ENCODE results near the gene FGF14. TPM values are rescaled to one million over a fixed set of nuclear protein-coding genes. Genes with fewer than 3 reads are reported as not detected.

FGF14 gene
- total RNA-seq, 1 experiment from 2014 or later = 0.02 TPM

DNA sequence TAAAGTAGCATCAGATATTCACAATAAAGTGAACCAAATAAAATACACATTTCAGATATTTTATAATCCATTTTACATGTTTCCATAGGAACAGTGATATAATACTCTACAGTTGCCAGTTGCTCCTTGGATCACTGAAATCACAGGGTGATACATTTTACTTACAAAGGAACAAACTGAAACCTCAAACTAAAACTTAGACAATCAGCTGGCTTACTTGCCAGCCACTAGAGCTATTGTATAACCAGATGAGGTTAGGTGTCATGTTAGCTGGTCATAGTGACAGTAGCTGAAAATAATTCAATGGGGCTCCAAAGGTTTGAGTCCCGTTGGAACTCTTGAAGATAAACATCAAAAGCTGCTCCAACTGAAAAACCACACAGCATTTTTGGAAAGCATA, 674.7 kb downstream of the FGF14 start:
- no peak overlapping the region for H3K27ac ChIP-seq
- no peak for DNase-seq
- no peaks in the 10 kb centered on the region for H3K4me1 ChIP-seq
- H3K4me3 ChIP-seq = no peak overlapping the region
- no peaks in the 10 kb centered on the region for H3K9me3 ChIP-seq (replicated peaks)
- no peaks in the 10 kb centered on the region for H3K36me3 ChIP-seq
- H3K27me3 ChIP-seq = no peaks in the 10 kb centered on the region

- no peak overlapping the region for H3K27ac ChIP-seq
- DNase-seq = no peak
- no peaks in the 10 kb centered on the region for H3K4me1 ChIP-seq
- no peaks in the 10 kb centered on the region for H3K36me3 ChIP-seq
- H3K27me3 ChIP-seq = no peaks in the 10 kb centered on the region
- H3K4me3 ChIP-seq = no peak overlapping the region
- no peaks in the 10 kb centered on the region for H3K9me3 ChIP-seq (replicated peaks)
Observed at GRCh38 chr13:101726681-101727080, 675.2 kb downstream of the FGF14 start.

DNA sequence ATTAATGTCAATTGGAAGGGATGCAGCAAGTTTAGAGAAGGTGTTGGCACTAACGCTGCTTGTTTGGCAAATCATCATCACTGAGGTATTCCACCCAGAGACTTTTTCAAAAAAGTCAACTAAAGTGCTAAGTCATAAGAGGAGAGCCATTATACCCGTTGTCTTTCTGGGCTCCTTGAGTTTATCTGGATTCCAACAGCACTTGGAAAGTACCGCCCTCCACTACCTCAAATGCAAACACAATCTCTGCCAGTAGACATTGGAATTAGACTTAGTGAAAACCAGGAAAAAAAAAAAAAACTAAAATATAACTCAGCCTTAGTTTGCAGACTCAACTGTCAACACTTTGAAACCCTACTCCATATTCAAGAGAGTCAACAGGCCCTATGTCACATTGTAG, 683.4 kb downstream of the FGF14 start:
- Histone ChIP-seq H3K9me3 (replicated peaks) (no peaks in the 10 kb centered on the region), H3K4me3 (no peak overlapping the region), H3K4me1 (no peaks in the 10 kb centered on the region), H3K27ac (no peak overlapping the region), H3K27me3 (no peaks in the 10 kb centered on the region), H3K36me3 (no peaks in the 10 kb centered on the region)
- DNase-seq = no peak

DNA sequence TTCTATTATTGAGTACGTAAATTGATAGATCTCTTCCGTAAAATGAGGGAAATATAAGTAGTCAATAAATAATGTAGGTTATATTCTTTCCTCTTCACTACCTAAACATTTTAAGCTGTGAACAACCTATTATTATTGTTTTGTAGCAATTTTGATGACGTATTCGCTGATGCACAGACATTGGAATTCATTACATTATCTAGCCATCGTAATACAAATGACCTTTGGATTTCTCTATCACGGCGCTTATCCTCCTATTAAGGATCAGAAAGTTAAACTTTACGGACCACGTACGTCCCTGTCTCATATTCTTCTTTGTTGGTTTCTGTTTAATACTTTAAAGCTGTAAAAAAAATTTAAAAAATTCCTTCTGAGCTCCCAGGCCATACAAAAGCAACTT, 684.5 kb downstream of the FGF14 start:
- Histone ChIP-seq H3K4me3 (no peak overlapping the region), H3K27ac (no peak overlapping the region)
- DNase-seq = no peak

DNA sequence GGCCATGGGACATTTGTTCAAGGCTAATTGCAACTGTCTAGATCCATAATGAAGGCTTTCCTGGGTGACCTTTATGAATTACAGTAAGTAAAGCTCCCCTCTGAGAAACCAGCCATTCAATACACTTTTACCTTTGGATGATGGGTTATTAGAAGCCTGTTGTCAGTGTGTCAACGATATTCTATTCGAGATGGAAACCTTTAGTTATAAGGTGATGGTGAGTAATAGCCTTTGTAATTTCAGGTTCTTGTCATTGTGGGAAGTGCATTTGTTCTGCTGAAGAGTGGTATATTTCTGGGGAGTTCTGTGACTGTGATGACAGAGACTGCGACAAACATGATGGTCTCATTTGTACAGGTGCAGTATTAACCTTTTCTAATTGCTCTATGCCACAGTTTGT, 687.7 kb downstream of the FGF14 start:
- no peaks in the 10 kb centered on the region for H3K27me3 ChIP-seq
- no peaks in the 10 kb centered on the region for H3K9me3 ChIP-seq (replicated peaks)
- H3K36me3 ChIP-seq = no peaks in the 10 kb centered on the region
- no peaks in the 10 kb centered on the region for H3K4me1 ChIP-seq
- H3K27ac ChIP-seq = no peak overlapping the region
- DNase-seq = no peak
- no peak overlapping the region for H3K4me3 ChIP-seq

More for the DNA sequence above, 684.5 kb downstream of the FGF14 start:
- no peaks in the 10 kb centered on the region for H3K27me3 ChIP-seq
- H3K9me3 ChIP-seq (replicated peaks) = no peaks in the 10 kb centered on the region
- no peaks in the 10 kb centered on the region for H3K4me1 ChIP-seq
- no peaks in the 10 kb centered on the region for H3K36me3 ChIP-seq

GRCh38 chr13:101712026-101712348, 689.9 kb downstream of the FGF14 start:
- Histone ChIP-seq H3K27me3 (no peaks in the 10 kb centered on the region), H3K4me1 (peaks cover 1% of the 10 kb centered on the region; the same call in 1 of the 2 replicates), H3K4me3 (no peak overlapping the region), H3K36me3 (no peaks in the 10 kb centered on the region), H3K27ac (no peak overlapping the region), H3K9me3 (replicated peaks) (no peaks in the 10 kb centered on the region)
- DNase-seq = no peak

- H3K9me3 ChIP-seq (replicated peaks) = no peaks in the 10 kb centered on the region
- no peaks in the 10 kb centered on the region for H3K36me3 ChIP-seq
- H3K4me3 ChIP-seq = no peak overlapping the region
- no peaks in the 10 kb centered on the region for H3K27me3 ChIP-seq
- H3K27ac ChIP-seq = no peak overlapping the region
- DNase-seq = peak in 1 of 2 experiments; percentile 4
- H3K4me1 ChIP-seq = peaks cover 3% of the 10 kb centered on the region; the same call in 1 of the 2 replicates
Observed at GRCh38 chr13:101711307-101712025, 690.4 kb downstream of the FGF14 start.

GRCh38 chr13:101709952-101710351, 691.9 kb downstream of the FGF14 start:
- H3K36me3 ChIP-seq = no peaks in the 10 kb centered on the region
- no peak overlapping the region for H3K27ac ChIP-seq
- no peaks in the 10 kb centered on the region for H3K27me3 ChIP-seq
- H3K4me1 ChIP-seq = peaks cover 7% of the 10 kb centered on the region
- no peak overlapping the region for H3K4me3 ChIP-seq
- no peak for DNase-seq
- H3K9me3 ChIP-seq (replicated peaks) = no peaks in the 10 kb centered on the region

DNA sequence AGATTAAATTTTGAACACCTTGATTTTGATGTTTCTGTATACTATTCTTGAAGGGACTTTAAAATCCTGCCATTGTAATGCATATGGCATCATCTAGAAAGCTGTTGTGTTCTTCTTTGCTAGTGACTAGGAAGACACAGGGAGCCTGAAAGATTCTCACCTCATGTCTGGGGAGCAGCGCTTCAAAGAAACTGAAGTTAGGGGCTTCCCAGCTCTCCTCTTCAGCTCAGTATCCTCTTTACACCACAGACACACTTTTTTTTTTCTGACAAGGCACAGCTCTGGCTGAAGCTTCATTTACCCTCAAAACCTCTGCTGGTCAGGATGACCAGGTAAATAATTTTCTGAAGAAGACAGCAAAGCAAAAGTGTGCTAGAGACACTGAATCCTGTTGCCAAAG, 693.7 kb downstream of the FGF14 start:
- Histone ChIP-seq H3K27me3 (no peaks in the 10 kb centered on the region), H3K27ac (no peak overlapping the region), H3K4me3 (no peak overlapping the region), H3K9me3 (replicated peaks) (no peaks in the 10 kb centered on the region), H3K36me3 (no peaks in the 10 kb centered on the region), H3K4me1 (peaks cover 7% of the 10 kb centered on the region)
- no peak for DNase-seq

DNA sequence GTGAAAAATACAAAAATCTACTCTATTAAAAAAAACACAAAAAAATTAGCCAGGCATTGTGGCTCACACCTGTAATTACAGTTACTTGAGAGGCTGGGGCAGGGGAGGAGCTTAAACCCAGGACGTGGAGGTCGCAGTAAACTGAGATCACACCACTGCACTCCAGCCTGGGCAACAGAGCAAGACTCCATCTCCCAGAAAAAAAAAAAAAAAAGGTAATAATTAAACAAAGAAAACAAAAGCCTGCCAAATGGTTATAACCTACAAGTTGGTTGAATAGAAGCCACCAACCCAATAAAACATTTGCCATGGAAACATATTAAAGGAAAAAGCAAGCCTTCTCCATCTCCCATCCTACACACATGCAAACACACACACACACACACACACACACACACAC, 694.2 kb downstream of the FGF14 start:
- Histone ChIP-seq H3K36me3 (no peaks in the 10 kb centered on the region), H3K27me3 (no peaks in the 10 kb centered on the region), H3K4me1 (peaks cover 7% of the 10 kb centered on the region), H3K9me3 (replicated peaks) (no peaks in the 10 kb centered on the region), H3K27ac (no peak overlapping the region), H3K4me3 (no peak overlapping the region)
- DNase-seq = no peak

DNA sequence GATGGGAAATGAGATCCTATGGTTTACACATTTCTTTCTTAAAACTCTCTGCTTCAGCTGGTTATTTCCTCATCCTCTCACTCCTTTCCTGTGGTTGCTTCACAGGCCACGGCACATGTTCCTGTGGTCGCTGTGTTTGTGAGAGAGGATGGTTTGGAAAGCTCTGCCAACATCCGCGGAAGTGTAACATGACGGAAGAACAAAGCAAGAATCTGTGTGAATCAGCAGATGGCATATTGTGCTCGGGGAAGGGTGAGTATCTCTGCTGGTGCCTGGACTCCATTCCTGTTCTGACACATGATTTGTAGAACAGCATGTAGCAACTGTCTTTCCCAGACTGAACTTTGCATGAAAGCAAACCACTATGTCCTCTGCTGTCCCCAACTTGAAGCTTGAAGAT, 695.2 kb downstream of the FGF14 start:
- peak; percentile 47 to 68 for DNase-seq
- Histone ChIP-seq H3K4me1 (peaks cover 7% of the 10 kb centered on the region), H3K27me3 (no peaks in the 10 kb centered on the region), H3K36me3 (no peaks in the 10 kb centered on the region), H3K27ac (no peak overlapping the region), H3K4me3 (no peak overlapping the region), H3K9me3 (replicated peaks) (no peaks in the 10 kb centered on the region)

GRCh38 chr13:101703838-101704237, 698.0 kb downstream of the FGF14 start:
- no peak overlapping the region for H3K4me3 ChIP-seq
- H3K27me3 ChIP-seq = no peaks in the 10 kb centered on the region
- peaks cover 7% of the 10 kb centered on the region for H3K4me1 ChIP-seq
- H3K27ac ChIP-seq = no peak overlapping the region
- H3K36me3 ChIP-seq = no peaks in the 10 kb centered on the region
- no peak for DNase-seq
- H3K9me3 ChIP-seq (replicated peaks) = no peaks in the 10 kb centered on the region

DNA sequence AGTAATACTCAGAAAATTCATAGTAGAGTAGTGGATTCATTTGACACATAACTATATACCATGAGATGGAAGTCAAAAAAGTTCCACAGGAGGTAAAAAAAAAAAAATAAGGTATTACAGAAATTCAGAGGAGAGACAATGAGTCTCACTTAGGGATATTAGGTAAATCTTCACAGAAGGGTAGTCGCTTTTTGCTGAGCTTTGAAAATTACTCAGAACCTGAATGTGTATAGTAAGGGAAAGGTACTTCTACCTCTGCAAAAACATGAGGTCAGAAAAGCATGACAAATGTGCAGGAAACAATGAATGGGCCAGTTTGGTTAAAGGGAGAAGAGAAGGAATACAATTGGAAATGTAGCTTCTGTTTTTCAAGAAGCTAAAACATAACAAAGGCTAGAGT, 698.8 kb downstream of the FGF14 start:
- peaks cover 7% of the 10 kb centered on the region for H3K4me1 ChIP-seq
- no peak overlapping the region for H3K27ac ChIP-seq
- no peak overlapping the region for H3K4me3 ChIP-seq
- DNase-seq = no peak
- no peaks in the 10 kb centered on the region for H3K27me3 ChIP-seq
- H3K36me3 ChIP-seq = no peaks in the 10 kb centered on the region
- no peaks in the 10 kb centered on the region for H3K9me3 ChIP-seq (replicated peaks)

- no peak overlapping the region for H3K27ac ChIP-seq
- H3K4me3 ChIP-seq = no peak overlapping the region
- no peaks in the 10 kb centered on the region for H3K27me3 ChIP-seq
- no peaks in the 10 kb centered on the region for H3K4me1 ChIP-seq
- no peak for DNase-seq
- no peaks in the 10 kb centered on the region for H3K9me3 ChIP-seq (replicated peaks)
- H3K36me3 ChIP-seq = no peaks in the 10 kb centered on the region
Observed at GRCh38 chr13:101700598-101700997, 701.2 kb downstream of the FGF14 start.

DNA sequence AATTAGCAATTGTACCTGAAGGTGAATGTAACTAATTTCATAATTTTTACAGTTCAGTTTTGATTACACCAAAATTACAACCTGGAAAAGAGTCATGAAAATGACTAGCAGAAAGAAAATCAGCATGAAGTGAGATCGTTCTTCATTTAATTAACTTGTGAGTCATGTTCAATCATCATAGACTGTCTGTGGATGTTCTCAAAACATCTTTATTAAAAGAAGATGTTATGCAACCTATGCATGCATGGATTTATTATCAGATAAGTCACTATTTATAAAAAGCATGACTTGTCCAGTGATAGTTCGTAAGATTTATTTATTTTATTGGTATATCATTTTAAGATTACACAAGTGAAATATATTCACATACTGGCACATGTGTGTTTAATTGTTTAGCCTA, 703.4 kb downstream of the FGF14 start:
- H3K4me1 ChIP-seq = no peaks in the 10 kb centered on the region
- no peak for DNase-seq
- H3K36me3 ChIP-seq = no peaks in the 10 kb centered on the region
- H3K9me3 ChIP-seq (replicated peaks) = no peaks in the 10 kb centered on the region
- no peaks in the 10 kb centered on the region for H3K27me3 ChIP-seq
- no peak overlapping the region for H3K4me3 ChIP-seq
- H3K27ac ChIP-seq = no peak overlapping the region

DNA sequence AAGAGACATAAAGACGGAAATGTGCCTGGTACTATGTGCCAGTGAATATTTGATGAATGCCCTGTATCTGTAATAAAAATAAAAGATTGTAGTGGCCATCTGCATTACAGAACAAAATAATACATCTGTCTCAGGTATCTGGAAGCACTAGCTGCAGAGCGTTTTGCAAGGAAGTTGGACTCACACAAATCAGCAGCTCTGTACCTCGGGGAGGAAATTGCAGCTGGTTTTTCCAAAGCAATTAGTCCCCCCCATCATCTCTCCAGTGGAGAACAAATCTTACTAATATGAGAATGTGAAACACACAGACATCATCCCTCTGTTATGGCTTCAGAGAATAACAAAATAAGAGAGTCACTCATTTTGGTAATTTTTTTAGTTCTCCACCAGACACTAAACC, 704.1 kb downstream of the FGF14 start:
- no peak for DNase-seq
- no peak overlapping the region for H3K27ac ChIP-seq
- H3K27me3 ChIP-seq = no peaks in the 10 kb centered on the region
- no peaks in the 10 kb centered on the region for H3K36me3 ChIP-seq
- no peak overlapping the region for H3K4me3 ChIP-seq
- H3K9me3 ChIP-seq (replicated peaks) = no peaks in the 10 kb centered on the region
- no peaks in the 10 kb centered on the region for H3K4me1 ChIP-seq

Measured in SJCRH30 (cell line).